AML-193 (cell line): ENCODE measurements around the gene DCLRE1C.
"Not testable (repeated sequence)": the region's sequence is repeated elsewhere in the genome, so short reads cannot be mapped to it uniquely, and the experiment has no call there.

Source experiments
- DNase-seq, 2 experiments: peaks; one replicate each; lab custom pipeline; 2025; lab: John Stamatoyannopoulos, UW

The DCLRE1C gene

GRCh38 chr10:14880229-14880628, 73.7 kb downstream of the DCLRE1C start:
- no peak for DNase-seq

GRCh38 chr10:14879928-14880193, 74.0 kb downstream of the DCLRE1C start:
- no peak for DNase-seq

- no peak for DNase-seq
Measured at GRCh38 chr10:14879124-14879927, 74.6 kb downstream of the DCLRE1C start.

GRCh38 chr10:14878266-14879123, 75.4 kb downstream of the DCLRE1C start, which contains the start of gene SUV39H2:
Gene SUV39H2 (plus strand): TSS chr10:14878866. CDS start chr10:14878889, 23 bp downstream.
- peak; percentile 85 to 86 for DNase-seq

DNA sequence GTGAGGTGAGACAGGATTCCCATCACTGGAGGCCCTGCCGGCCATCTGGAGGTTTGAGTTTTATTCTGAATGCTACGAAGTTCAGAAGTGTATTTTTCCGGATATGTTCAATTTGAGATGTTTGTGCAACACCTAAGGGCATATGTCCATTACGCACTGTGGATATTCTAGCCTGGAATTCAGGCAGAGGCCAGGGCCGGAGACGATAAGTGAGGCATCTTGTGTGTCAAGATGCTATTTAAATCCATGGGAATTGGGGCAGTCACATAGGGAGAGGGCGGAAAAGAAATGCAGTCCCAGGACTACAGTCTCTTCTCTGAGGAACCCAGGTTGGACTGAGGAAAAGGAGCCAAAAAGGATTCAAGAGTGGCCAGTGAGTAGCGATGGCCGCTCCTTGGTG, 77.1 kb downstream of the DCLRE1C start:
- no peak for DNase-seq

GRCh38 chr10:14875941-14876340, 78.0 kb downstream of the DCLRE1C start:
- no peak for DNase-seq

DNA sequence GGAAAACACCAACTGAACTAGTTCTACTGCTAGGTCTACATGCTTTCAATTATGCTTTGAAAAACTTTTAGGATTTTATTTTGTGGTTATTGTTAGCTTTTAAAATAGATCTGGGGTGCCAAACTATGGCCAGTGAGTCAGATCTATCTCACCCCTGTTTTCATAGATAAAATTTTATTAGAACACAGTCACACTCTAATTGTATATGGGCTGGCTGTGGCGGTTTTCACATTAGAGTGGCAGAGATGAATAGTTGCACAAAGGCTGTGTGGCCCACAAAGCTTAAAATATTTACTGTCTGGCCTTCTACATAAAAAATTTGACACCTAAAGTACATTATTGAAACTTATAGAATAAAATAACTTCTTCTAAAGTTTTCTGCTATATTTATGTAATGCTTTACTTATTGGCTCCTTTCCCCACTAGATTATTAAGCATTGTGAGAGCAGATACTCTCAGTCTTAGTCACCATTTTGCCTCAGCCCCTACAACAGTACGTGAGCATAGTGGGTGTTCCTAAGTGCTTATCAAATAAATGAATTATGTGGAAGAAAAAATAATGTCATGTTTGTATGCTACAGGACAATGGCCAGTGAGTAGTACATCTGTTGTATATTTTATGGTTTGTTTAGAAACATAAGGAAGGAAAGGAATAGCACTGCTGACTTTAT, 80.7 kb downstream of the DCLRE1C start:
- DNase-seq, result no peak

DNA sequence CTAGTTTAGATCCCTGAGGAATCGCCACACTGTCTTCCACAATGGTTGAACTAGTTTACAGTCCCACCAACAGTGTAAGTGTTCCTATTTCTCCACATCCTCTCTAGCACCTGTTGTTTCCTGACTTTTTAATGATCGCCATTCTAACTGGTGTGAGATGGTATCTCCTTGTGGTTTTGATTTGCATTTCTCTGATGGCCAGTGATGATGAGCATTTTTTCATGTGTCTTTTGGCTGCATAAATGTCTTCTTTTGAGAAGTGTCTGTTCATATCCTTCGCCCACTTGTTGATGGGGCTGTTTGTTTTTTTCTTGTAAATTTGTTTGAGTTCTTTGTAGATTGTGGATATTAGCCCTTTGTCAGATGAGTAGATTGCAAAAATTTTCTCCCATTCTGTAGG, 89.0 kb downstream of the DCLRE1C start:
- DNase-seq, result not testable (repeated sequence)

DNA sequence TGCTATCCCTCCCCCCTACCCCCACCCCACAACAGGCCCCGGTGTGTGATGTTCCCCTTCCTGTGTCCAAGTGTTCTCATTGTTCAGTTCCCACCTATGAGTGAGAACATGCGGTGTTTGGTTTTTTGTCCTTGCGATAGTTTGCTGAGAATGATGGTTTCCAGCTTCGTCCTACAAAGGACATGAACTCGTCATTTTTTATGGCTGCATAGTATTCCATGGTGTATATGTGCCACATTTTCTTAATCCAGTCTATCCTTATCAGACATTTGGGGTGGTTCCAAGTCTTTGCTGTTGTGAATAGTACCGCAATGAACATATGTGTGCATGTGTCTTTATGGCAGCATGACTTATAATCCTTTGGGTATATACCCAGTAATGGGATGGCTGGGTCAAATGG, 89.4 kb downstream of the DCLRE1C start:
- DNase-seq, result not testable (repeated sequence)

DNA sequence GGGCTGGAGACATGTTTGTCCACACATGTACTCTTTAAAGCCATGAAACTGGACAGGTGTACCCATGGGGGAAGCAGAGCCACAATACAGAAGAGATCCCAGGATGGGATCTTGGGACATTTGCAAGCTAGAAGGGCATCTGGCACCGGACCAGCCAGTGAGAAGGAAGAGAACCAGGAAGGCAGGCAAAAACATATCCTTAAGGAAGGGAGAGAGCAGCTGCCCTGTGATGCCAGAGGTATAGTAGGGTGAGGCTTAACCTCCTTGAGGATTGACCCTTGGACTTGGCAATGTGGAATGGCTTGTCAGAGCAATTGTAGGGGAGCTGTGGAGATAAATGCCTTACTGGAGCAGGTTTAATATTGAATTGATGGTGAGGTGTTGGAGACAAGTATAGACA, 93.1 kb downstream of the DCLRE1C start:
- DNase-seq, result no peak

- peak; percentile 22 to 29 for DNase-seq
Measured at GRCh38 chr10:14859775-14860174, 94.1 kb downstream of the DCLRE1C start.

DNA sequence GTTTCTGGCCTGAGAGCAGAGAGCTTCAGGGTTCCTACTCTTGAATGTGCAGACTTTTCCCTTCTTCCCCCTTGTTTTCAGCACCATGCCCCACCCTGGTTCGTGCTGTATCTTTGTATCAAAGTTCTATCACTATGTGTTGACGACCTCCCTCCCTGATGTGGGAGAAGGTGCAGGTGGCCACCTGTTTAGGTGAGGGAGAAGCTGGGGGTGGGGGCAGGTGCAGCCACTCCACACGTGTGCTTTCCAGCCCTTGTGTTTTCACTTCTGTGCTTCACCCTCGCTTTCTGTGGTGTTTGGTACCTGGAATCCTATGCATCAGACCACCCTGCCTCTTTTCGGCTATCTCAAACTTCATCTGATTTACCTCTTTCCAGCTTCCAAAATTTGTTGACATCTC, 94.9 kb downstream of the DCLRE1C start:
- DNase-seq, result no peak

DNA sequence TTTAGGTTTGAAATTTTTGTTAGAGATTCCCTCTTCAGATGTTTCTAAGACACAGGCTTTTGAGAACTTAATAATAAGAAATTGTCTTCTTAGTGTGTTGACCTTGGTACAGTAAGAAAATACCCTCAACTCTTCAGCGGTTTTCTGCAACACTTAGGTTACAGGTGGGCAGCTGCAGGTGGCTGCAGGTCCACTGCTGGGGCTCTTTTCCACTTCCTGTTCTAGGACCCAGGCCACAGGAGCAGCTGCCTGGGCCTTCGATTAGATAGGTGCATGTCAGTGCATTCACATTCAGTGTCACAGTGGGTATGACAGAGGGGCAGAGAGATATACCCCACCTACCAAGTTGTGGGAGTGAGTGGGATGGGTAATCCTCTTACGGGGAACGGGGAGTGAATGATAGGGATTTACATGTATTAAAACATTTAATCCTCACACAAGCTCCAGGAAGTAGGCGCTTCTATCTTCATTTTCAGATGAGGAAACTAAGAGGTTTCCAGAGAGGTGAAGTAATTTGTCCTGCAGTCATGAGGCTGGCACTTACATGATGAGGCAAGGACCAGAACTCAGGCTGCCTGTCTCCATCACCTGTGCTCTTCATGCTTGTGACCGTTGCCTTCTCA, 95.4 kb downstream of the DCLRE1C start:
- DNase-seq, result no peak

- DNase-seq, result no peak
Measured at GRCh38 chr10:14855453-14855852, 98.4 kb downstream of the DCLRE1C start.

DNA sequence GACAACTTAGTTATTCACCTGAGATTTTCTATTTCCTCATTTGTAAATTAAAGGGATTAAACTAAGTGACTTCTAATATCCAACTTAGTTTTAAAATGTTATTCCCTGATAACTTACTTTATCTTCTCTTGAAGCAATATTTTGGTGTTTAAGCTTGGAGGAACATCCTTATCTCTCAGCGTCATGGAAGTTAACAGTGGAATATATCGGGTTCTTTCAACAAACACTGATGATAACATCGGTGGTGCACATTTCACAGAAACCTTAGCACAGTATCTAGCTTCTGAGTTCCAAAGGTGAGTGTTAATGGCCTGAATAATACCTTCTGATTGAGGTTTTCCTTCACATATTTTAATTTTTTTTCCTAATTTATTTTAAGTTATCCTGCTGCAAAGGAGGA, 101.7 kb downstream of the DCLRE1C start:
- DNase-seq, result no peak
